Measurements from ENCODE around the gene STARD10. TPM values are rescaled to one million over a fixed set of nuclear protein-coding genes. Genes with fewer than 3 reads are reported as not detected.

STARD10 gene
- total RNA-seq, 1 donor from 2014 or later, result 94.8 TPM

- H3K27me3 ChIP-seq (ENCODE audit: control insufficient read depth, insufficient read depth, low read length), result no peaks in the 10 kb centered on the region
- TF ChIP-seq, protein P1, sequence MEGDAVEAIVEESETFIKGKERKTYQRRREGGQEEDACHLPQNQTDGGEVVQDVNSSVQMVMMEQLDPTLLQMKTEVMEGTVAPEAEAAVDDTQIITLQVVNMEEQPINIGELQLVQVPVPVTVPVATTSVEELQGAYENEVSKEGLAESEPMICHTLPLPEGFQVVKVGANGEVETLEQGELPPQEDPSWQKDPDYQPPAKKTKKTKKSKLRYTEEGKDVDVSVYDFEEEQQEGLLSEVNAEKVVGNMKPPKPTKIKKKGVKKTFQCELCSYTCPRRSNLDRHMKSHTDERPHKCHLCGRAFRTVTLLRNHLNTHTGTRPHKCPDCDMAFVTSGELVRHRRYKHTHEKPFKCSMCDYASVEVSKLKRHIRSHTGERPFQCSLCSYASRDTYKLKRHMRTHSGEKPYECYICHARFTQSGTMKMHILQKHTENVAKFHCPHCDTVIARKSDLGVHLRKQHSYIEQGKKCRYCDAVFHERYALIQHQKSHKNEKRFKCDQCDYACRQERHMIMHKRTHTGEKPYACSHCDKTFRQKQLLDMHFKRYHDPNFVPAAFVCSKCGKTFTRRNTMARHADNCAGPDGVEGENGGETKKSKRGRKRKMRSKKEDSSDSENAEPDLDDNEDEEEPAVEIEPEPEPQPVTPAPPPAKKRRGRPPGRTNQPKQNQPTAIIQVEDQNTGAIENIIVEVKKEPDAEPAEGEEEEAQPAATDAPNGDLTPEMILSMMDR (IDR thresholded peaks at IDR 0.05; ENCODE audit: insufficient read depth, low read length, poor library complexity, severe bottlenecking), result no peak
- no peaks in the 10 kb centered on the region for H3K36me3 ChIP-seq (ENCODE audit: control insufficient read depth, insufficient read depth, low read length)
- H3K4me3 ChIP-seq (ENCODE audit: low read depth, low read length), result no peak overlapping the region
- no peak for DNase-seq (ENCODE audit: low read depth)
These were observed 81.6 kb downstream of the STARD10 start for GRCh38 chr11:72712168-72712751.

DNA sequence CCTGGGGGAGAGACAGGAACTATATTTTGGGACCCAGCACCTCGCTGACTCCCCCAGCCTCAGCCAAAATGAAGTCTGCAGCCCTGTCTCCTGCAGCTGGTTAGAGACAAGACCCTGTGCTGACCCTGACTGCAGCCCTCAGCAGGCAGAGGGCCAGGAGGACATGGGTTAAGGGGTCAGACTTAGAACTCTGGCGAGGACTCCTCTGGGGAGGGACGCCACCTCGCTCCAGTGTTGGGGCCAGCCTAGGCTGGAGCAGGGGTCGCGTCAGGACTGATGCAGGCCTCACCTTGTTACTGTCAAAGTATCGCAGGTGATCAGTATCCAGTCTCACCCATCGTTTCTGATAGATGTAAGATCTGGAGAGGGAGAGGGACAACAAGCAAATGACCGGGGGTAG is 82.7 kb downstream of the STARD10 start:
- Histone ChIP-seq H3K36me3 (ENCODE audit: control insufficient read depth, insufficient read depth, low read length) (no peaks in the 10 kb centered on the region), H3K4me3 (ENCODE audit: low read depth, low read length) (no peak overlapping the region), H3K27me3 (ENCODE audit: control insufficient read depth, insufficient read depth, low read length) (no peaks in the 10 kb centered on the region)
- TF ChIP-seq, protein P1 (IDR thresholded peaks at IDR 0.05; ENCODE audit: insufficient read depth, low read length, poor library complexity, severe bottlenecking), result no peak
- DNase-seq (ENCODE audit: low read depth), result no peak

GRCh38 chr11:72710278-72710677 is 83.6 kb downstream of the STARD10 start:
- Histone ChIP-seq H3K27me3 (ENCODE audit: control insufficient read depth, insufficient read depth, low read length) (no peaks in the 10 kb centered on the region), H3K36me3 (ENCODE audit: control insufficient read depth, insufficient read depth, low read length) (no peaks in the 10 kb centered on the region), H3K4me3 (ENCODE audit: low read depth, low read length) (no peak overlapping the region)
- TF ChIP-seq, protein P1 (IDR thresholded peaks at IDR 0.05; ENCODE audit: insufficient read depth, low read length, poor library complexity, severe bottlenecking), result no peak
- DNase-seq (ENCODE audit: low read depth), result no peak

GRCh38 chr11:72709478-72710238 is 84.2 kb downstream of the STARD10 start:
- H3K36me3 ChIP-seq (ENCODE audit: control insufficient read depth, insufficient read depth, low read length), result no peaks in the 10 kb centered on the region
- TF ChIP-seq, protein P1 (IDR thresholded peaks at IDR 0.05; ENCODE audit: insufficient read depth, low read length, poor library complexity, severe bottlenecking), result no peak

DNA sequence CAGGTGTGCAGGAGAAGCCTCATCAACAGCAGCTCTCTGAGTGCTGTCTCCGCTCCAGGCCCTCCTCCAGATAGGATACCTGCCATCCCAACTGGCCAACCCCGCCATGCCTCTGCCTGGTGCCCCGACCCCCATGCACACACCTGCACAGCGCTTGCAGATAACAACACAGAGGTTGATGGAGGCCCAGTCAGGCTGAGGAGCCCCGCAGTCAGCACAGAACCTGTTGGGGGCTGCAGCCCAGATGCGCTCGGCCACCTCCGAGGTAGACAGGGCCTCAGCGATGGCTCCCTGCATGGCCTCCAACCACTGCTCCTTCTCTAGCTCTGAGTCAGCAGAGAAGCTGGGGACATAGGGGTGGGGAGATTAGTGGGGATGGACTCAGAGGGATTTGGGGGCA is 86.8 kb downstream of the STARD10 start:
- H3K36me3 ChIP-seq (ENCODE audit: control insufficient read depth, insufficient read depth, low read length), result no peaks in the 10 kb centered on the region
- no peak overlapping the region for H3K4me3 ChIP-seq (ENCODE audit: low read depth, low read length)
- no peaks in the 10 kb centered on the region for H3K27me3 ChIP-seq (ENCODE audit: control insufficient read depth, insufficient read depth, low read length)
- DNase-seq (ENCODE audit: low read depth), result no peak
- TF ChIP-seq, protein P1 (IDR thresholded peaks at IDR 0.05; ENCODE audit: insufficient read depth, low read length, poor library complexity, severe bottlenecking), result no peak

More at GRCh38 chr11:72709478-72710238, 84.2 kb downstream of the STARD10 start:
- Histone ChIP-seq H3K27me3 (ENCODE audit: control insufficient read depth, insufficient read depth, low read length) (no peaks in the 10 kb centered on the region), H3K4me3 (ENCODE audit: low read depth, low read length) (no peak overlapping the region)
- DNase-seq (ENCODE audit: low read depth), result no peak

All from kidney epithelial cell (primary cell).